ENCODE data around the gene KMT2D.

Gene KMT2D

DNA sequence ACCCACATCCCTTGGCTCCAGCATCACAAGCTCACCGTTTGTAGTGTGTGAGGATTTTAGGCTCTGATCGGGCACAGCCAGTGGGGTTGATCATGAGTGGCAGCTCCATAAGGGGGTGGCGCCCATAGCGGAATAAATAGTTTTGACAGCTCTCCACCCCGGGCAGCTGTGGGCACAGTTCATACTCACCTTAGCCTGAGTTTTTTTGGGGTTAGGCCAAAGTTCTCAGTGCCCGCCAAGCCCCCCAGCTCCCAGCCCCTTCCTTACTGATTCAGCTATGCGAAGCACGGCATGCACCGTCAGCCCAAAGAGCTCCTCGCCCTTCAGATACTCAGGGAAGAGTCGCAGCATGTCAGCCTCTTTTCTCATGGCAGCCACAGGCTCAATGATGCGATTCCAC lies 36.1 kb downstream of the KMT2D start:
- DNase-seq (ENCODE audit: extremely low spot score, insufficient read length, low read depth), result no peak
- FAIRE-seq, result no peak

DNA sequence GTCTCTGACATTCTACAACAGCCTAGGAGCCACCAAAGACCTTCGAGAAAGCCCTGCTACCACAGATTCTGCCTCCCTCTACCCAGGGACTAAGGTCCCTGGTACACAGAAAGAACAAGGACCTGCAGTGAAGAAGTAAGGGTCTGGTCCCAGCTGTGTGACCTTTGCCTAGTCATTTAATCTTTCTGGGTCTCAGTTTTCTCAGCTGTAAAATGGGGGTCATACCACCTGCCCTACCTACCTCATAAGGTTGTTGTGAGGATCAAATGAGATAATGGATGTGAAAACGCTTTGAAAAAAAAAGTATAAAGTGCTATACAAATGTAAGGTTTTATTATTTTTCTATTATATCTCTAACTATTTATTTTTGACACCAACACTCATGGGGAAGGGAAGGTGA lies 36.8 kb downstream of the KMT2D start:
- no peak for FAIRE-seq
- DNase-seq (ENCODE audit: extremely low spot score, insufficient read length, low read depth), result no peak

DNA sequence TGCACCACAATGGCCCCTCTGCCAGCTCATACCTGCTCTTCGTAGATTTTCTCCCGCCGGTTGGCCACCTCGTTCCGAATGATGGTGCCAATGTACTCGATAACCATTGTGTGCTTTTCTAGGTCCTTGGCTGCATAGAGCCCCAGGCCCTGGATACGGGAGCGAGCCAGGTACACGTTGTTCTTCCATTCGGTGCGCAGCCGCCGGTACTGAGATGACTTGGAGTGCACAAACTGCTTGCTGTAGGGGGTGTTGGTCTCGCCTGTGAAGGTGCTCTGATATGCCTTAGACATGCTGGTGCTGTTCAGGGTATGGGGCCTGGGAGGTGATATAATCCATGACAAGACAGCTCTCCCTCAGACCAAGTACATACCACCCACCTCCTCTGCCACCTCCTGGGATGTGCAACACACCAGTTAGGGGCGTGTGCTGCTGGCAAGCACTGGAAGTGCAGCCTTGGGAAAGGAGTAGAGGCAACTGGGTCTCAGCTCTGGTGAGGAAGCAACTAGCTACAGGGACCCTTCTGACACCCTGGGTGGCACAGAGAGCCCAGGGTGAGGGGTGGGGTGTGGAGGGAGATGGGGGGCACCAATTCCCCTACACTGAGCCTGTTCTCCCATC lies 37.9 kb downstream of the KMT2D start:
- no peak for FAIRE-seq
- no peak for DNase-seq (ENCODE audit: extremely low spot score, insufficient read length, low read depth)

DNA sequence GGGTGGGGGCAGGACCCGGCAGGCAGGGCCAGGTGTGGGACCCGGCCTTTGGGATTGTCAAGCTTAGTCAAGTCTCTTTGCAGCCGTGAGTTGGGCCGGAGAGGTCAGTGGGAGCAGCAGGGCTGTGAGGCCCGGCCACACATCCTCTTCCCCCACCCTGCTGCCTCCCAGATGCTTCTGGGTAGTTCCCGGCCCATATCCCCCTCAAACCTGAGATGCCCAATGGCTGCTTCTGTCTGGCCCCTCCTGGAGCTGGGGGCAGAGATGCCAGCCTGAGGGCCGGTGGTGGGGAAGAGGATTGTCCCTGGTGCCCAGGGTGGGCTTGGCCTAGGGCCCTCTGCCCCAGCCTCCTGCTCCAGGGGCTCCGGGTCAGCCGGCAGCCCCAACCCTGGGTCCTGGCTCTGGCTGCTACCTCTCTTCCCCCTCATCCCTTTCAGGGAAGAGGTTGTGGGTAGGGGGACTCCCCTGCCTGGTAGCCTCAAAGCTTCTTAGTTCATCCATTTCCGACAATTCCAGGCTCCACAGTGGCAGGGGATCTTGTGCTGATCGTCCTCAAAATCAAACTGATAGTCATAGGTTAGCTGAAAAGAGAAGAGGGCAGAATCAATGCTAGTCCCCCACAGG lies 39.2 kb downstream of the KMT2D start:
- DNase-seq (ENCODE audit: extremely low spot score, insufficient read length, low read depth), result no peak

DNA sequence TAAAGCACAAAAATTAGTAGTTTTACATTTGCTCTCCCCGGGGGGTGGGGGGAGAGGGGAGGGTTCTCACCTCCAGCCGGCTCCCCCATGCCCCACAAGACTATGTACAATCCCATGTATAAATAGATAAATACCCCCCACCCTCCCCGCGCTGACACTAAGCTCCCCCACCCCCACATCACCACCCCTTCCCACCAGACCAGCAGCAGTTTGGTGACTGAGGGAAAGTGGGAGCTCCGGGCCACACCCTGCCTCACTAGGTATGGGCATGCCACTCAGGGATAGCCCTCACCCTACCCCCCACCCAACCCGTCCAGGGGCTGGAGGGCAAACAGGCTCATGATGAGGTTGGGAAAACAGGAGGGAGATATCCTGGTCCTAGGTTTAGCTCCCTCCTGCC lies 40.2 kb downstream of the KMT2D start:
- no peak for FAIRE-seq
- DNase-seq (ENCODE audit: extremely low spot score, insufficient read length, low read depth), result no peak

More for the DNA sequence above, 39.2 kb downstream of the KMT2D start:
- FAIRE-seq, result no peak

DNA sequence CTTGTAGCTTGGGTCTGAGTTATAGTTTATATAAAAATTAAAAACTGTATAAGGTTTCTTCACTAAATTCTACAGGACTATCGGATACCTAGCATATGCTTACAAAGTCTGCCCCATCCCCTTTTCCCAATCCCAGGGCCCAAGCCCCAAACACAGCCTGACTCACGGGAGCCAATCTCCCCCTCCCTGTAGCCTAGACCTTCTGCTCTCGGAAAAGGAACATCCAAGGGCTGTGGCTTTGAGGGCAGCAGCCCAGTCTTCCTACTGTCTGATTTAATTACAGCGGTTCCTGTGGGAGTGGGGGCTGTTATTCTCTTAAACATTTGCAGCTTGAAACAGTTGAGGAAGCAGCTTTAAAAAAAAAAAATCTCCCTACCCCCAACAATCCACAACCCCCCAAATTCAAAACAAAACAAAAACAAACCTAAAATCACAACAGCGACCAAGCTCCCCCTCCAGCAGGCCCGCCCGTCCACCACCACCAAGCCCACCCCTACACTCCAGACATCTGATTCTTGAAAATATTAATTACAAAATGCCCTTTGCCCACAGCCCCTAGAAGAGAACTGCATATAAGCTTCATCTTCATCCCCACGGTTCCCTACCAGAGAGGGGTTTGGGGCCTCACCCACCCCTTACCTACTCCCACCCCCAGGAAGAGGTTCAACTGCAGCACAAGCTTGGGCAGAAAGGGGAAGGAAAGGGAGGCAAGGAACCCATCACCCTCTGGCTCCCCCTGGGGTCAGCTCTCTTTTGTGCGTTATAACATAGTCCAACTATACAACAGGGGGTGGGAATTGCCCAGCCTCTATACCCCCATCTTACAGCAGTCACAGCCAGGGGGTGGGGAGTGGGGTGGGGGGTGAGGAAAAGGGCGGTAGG lies 40.9 kb downstream of the KMT2D start:
- FAIRE-seq, result no peak
- no peak for DNase-seq (ENCODE audit: extremely low spot score, insufficient read length, low read depth)

DNA sequence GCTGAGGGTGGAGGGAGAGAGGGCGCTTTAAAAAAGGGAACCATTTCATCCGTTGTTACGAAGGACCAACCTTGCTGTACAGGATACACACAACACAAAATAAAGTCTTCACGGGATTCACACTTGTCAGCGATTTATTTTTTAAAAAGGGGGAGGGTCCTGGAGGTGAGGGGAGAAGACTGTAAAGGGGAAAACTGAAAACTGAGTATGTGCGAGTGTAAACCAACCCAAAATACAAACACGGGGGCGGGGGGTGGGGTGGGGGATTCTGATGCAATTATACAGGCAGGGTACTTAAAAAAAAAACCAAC lies 41.5 kb downstream of the KMT2D start:
- DNase-seq (ENCODE audit: extremely low spot score, insufficient read length, low read depth), result no peak
- no peak for FAIRE-seq

DNA sequence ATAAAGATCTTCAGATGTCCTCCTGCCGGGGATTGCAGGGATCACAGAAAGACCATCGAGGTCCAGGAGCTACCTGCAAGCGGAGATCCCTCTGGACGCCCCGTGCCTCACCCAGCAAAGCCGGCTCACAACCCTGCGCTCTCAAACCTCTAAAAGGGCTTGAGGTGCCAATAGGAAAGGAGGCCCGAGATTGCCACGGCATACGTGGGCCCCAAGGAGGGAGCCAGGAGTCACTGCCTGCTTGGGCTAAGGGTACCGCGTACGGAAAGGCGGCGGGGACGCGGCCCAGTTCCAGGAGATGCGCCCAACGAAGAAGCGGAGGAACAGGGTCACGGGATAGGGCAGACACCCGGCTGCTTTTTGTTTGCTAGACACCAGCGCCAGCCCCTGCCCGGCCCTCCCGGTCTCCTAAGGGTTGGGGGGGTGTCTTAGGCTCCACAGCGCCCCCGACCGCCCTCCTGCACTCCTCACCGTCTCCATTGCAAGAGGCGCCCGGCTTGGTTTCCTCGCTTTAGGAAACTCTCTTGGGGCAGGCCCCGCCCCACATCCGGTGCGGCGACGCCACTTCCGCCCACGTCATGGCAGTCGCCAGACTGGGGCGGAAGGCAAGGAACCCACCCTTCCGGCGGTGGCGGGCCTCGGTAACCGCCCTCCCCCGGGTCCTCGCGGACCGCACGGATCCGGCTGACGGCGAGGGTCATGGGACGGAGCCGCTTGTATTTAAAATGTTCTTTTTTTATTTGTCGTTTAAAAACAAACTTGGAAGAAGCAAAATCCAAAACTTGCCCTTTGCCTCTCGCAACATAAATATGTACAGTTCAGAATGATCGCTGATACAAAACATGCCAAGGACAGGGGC lies 42.1 kb downstream of the KMT2D start, which contains the start of gene PRKAG1:
PRKAG1 (minus strand) TSS at position 516 of the 859 bp plus-strand sequence; CDS start at position 480, 36 bp downstream.
- peak; percentile 95 for FAIRE-seq
- peak; percentile 99 for DNase-seq (ENCODE audit: extremely low spot score, insufficient read length, low read depth)

DNA sequence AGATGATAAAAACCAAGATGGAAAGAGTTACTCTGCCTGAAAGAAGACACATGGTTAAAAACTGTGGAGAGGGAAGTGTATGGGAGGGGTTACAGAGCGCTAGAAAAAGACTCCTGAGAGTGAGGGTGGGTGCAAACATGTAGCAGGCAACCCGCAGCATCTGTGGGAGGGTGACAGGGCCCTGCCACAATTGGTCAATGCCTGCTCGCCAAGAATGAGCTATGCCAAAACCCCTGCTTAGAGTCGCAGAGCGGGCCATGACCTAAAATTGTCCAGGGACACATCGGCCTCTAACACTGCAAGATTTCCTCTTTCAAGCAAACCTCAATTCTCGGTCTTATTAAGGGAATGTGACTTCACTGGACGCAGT lies 42.7 kb downstream of the KMT2D start:
- FAIRE-seq (no peak), DNase-seq (ENCODE audit: extremely low spot score, insufficient read length, low read depth) (no peak)

DNA sequence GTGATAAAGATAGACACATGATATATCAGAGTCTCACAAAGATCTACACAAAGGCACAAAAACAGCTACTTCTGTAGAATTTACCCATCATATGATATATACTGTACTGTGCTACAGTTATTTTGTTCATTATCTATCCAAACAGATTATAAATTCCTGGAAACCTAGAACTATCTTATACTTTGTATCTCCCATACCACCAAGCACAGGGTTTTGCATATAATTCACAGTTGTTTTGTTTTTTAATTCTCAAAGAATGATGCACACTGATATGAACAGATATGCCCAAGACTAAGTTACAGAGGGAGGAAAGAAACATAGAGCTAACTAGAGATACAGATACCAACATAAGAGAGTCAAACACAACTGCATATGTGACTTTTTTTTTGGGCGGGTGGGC lies 45.4 kb downstream of the KMT2D start:
- DNase-seq (ENCODE audit: extremely low spot score, insufficient read length, low read depth) (no peak), FAIRE-seq (no peak)

DNA sequence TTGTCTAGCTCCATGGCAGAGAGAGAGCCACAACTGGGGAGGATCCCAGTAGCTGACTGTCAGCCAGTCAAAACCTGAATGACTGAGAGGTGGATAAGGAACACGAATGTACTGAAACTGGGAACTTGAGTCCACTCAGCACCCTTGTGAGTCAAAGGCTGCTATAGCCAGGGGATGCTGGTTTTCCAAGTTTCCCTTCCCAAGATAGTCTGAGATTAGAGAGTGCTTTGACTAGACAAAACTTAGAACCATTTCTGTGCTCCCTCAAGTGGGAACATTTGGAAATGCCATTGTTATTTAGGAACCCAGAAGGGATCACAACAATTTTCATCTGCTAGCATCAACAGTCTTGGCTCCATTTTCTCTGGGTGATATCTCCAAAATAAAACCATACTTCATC lies 46.0 kb downstream of the KMT2D start:
- FAIRE-seq (no peak), DNase-seq (ENCODE audit: extremely low spot score, insufficient read length, low read depth) (no peak)

DNA sequence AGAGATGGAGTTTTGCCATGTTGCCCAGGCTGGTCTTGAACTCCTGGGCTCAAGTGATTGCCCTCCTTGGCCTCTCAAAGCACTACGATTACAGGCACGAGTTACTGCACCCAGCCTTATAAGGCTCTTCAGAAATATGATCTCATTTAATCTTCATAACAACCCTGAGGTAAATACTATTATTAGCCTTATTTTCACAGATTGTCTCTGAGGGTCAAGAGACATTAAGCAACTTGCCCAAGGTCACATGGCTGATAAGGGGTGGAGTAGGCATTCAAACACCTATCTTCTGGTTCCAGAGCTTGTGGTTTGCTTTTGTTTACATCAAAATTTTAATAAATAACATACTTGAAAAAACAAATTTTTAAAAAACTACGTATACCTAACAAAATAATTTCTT lies 47.2 kb downstream of the KMT2D start:
- DNase-seq (ENCODE audit: extremely low spot score, insufficient read length, low read depth), result no peak
- no peak for FAIRE-seq

DNA sequence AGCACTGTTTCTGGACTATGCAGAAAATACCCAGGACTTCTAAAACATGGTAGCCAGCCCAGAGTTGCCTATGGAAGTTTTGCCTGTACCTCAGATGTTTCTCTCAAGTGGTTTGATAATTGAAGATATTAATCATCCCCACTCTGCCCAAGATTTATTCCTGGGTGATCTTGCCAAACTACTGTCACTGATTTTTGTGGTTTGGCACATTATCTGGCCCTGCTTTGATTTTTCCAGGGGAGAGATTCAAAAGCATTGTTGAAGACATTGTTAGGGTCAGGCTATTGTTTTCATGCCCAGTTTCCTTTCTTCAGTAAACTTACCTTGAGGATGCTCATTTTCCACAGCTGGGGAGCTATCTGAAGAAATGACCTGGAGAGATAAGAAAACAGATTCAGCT lies 47.9 kb downstream of the KMT2D start:
- DNase-seq (ENCODE audit: extremely low spot score, insufficient read length, low read depth) (no peak), FAIRE-seq (no peak)

Data from GM18507 (cell line).